ENCODE results near the gene RPS10.

The RPS10 gene

DNA sequence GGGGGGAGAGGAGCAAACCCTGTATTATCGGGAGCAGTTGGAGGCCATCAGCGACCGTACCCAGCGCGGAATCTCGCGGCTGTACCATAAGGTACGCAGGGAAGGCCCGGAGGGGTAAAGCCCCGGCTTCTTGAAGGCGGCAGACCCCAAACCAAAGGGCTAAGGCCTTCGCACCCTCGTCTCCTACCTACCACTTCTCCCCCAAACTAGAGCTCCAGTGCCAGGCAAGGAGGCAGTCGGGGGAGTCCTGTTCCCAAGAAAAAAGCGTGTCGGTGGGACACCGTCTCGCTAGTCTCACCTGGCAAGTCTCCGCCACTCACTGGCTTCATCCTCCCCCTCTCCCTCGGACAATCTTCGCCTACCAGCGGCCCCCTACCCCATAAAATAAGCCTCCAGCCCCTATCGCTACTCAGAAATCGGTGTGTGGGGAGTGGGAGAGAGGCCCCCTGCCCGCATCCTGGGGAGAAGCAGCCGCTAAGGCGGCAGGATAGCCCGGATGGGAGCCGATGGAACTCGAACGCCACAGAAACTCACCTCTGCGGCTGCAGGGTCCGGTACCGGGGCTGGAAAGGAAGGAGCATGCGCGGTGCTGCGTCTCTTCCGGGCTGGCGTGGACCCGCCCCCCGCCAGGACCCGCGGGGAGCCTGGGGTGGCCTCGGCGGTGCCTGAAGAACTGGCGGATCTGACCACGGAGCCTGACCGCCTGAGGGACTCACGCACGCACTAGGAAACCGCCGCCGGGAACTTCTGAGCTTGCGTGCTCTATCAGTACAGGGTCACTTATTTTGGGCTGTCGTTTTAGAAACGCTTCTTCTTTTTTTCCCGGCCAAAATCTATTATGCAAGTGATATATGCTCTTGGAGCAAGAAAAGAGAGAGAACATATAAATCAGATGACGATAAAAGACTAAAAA lies at the start of gene RPS10:
Gene RPS10, minus strand, starts transcription at position 572 of the 913 bp plus-strand sequence. CDS start 848 bp downstream, outside the sequence.
- DNase-seq = peak; percentile 93

DNA sequence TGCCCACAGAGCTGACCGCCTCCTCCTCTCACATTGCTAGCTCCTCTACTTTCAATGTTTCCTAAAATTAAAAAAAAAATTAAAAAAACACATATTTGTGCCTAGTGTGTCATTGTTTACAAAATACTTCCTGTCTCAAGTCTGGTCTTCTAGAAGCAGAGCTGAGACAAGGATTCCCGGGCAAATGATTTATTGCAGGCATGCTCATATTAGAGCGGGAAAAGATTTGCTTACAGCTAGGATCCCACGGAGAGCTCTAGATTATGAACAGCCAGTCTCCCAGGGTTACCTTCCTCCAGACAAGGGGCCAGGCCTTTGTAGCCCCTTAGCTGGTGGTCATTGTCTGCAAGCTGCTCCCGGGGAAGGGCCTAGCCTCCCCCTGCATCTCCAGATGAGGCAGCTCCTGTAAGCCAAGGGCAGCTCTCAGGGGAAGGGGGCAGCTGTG lies 49.4 kb upstream of the RPS10 start:
- no peak for DNase-seq

DNA sequence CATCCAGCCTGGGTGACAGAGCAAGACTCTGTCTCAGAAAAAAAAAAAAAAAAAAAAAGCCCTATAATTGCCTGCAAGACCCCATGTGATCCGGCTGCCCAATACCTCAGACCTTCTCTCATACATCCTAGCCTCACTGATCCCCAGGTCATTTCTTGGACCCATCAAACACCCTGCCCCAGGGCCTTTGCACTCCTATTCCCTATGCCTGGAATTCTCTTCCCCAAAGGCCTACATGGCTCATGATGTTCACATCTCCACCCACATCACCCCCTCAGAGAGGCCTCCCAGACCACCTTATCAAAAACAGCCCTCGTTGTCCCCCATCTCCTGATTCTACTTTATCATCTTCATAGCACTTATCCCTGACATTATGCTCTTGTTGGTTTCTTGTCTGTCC lies 48.9 kb upstream of the RPS10 start:
- no peak for DNase-seq

DNA sequence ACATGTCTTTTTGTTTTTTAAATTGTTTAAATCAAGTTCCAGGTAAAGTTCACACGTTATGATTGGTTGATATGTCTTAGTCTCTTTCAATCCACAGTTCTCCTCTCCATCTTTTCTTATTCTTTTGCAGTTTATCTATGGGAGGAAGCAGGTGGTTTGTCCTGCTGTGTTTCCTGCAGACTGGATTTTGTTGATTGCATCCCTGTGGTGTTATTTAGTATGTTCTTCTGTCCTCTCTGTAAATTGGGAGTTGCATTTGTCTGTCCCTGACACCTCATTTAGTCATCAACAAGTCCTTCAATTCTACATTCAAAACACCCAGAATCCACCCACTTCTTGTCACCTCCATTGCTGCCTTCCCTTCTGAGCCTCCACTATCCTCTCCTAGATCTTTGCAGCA lies 48.1 kb upstream of the RPS10 start:
- no peak for DNase-seq

DNA sequence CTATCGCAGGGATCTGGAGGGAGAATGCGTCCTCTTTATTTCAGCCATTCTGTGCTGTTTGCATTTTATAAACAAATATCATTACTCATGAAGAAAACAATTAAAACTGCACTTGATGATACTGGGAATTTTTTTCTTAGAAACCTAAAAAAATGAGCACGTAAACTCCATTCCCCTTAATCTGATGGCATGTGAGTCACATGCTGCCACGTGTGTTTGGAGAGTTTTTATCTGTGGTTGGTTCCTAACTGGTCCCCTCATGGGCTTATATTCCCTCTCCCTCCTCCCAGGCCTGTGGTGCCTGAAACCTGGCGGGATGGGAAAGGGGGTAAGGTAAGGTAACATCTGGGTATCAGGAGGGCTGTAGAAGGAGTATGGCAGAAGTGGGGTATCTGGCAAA lies 46.6 kb upstream of the RPS10 start:
- DNase-seq = no peak

DNA sequence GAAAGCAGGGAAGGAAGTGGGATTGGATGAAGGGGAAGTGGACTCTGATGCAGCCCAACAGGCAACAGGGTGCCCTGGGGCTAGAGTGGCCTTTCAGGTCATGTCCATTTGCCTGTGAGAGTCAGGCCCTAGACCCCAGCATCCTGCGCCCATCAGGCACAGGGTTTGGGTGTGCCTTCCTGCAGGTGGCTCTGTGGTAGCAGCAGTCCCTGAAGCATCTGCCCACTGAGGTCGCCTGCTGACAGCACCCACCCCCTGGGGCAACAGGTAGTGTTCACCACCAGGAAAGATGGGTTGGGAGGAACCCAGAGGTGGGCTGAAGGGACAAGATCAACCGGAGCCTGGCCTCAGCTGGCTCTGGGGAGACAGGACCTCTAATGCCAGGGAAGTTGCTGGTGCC lies 43.6 kb upstream of the RPS10 start:
- no peak for DNase-seq

DNA sequence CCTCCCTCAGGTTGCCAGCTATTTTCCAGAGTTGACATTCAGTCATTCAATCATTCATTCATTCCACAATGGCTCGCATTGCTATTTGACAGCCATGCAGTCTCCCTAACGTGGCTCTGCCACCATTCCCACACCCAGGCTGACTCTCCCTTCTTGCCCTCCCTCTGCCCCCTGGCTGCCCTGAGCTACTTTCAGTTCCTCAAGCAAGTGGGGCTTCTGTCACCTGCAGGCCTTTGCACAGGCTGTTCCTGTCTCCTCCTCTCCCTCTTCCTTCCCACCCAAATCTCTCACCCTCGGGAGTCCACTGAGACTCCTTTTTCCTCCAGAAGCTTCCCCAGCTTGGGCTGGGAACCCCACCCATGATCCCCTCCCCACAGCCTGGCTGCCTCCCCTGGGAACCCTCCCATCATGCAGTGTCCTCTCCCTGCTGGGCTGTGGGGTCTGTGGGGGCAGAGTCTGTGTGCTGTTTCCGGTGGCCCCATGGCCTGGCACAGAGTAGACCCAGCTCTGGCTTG lies 42.6 kb upstream of the RPS10 start:
- no peak for DNase-seq

DNA sequence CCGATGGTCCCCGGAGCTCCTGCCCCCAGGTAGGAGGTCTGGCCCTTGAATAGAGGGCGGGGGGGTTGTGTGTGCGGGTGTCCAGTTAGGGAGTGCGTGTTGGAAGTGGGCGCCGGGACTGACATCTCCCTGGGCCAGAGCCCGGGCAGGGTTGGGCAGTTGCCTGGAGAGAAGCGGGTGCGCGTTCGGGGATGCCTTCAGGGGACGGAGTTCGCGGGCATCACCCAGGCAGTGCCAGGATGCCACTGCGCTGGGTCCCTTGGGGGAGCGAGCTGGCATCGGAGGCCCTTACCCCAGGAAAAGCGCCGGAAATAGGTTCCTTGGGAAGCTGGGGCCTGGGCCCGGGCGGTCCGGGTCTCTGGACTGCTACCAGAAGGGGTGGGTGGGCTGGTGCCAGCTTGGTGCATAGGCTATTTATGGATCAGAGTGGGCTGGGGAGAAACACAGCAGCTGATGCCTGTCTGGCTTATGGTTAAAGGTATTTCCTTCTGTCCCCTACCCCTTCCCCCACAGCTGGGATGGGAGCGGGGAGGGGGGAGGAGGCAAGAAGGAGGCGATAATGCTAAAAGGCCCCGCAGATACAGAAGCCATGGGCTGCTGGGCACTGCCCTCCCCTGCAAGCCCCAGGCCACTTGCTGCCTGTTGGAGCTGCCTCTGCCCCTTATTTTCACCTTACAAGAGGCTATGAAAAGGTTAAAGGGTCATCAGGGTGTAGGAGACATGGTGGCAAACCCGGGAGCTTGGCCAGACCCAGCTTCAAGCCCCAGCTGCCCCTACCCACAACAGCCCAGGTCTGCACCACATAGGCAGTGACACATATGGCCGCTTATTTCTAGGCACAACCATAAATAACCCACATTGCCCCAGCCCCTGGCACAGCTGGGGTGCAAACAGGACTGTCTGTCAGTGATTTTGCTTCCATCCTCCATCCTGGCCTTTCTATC lies 40.6 kb upstream of the RPS10 start:
- DNase-seq = no peak

DNA sequence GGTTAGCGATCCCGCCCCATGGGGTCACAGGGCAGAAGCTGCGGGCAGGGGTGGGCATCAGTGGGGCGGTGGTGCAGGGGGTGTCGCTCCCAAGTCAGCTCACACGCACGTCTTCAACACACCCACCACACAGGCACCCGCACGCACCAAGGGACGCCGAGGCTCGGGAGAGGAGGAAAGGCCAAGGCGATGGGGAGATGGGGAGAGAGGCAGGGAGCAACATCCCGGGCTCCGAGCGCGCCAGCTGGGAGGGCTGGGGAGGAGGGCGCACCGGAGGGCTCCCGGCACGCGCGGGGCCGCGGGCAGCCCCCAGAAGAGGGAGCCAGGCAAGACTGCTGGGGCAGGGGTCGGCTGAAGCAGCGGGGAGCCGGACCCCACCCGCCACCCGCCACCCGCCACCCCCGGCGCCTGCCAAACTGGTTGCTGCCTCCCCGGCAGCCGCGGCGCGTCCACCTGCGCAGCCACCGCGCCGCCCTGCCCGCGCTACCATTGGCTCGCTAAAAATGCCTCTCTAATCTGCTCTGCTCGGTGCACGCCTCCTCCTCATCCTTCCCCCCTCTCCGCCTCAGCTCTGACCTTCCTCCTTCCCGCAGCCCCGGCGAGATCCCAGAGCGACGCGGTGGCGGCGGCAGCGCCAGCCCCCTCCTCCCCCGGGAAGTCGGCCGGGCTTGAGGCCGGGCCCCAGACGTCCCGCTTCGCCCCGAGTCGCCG lies 39.8 kb upstream of the RPS10 start, which contains the start of gene PACSIN1:
Gene PACSIN1, plus strand, starts transcription at position 546 of the 711 bp plus-strand sequence. CDS start 60,230 bp downstream, outside the sequence.
- peak; percentile 15 for DNase-seq

DNA sequence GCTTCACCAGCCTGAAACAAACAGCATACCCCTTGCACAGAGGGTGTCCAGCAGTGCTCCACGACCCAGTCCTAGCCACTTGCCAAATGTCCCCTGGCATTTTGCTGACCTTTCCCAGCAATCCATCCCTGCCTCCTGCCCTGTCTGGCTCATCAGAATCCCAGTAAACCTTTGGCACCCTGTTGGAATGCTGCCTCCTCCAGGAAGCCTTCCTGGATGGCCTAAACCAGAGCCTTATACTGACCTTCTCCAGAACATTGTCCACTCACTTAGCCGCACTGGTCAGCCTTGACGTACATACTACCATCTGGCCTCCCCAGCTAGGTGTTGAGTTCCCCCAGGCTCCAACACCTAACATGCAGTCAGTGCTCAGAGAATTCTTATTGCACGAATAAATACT lies 38.0 kb upstream of the RPS10 start:
- DNase-seq = no peak

DNA sequence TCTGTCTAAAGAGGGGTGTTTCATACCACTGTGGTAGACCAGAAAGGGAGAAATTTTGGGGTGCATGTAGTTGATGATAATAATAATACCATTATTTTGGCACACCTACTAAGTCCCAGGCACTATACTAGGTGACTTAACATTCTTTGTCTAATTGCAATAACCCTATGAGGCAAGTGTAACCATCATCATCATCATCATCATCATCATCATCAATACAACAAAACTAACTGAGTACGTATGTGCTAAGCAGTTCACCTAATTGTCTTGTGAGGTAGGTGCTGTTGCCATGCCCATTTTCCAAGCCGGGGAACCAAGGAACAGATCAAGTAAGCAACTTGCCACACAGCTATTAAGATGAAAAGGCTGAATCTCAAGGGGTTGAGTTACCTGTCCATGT lies 37.4 kb upstream of the RPS10 start:
- DNase-seq = no peak

DNA sequence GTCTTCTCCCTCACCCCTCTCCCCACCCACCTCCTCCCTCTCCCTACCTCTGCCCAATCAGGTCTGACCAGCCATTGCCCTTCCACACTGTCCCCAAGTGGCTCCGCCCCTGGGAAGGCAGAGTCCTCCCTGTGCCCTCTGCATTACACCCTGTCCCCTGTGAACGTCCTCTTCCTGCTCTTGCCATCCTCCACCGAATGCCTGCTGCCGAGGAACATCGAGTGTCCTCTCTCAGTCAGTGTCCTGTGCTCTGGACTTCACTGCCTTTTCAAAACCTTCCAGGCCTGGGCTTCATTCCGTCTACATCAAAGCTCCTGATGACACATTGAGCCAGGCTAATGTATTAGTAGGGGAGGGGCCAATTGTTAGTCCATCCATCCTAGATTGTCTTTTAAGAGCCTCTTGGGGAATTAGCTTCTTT lies 36.7 kb upstream of the RPS10 start:
- no peak for DNase-seq

DNA sequence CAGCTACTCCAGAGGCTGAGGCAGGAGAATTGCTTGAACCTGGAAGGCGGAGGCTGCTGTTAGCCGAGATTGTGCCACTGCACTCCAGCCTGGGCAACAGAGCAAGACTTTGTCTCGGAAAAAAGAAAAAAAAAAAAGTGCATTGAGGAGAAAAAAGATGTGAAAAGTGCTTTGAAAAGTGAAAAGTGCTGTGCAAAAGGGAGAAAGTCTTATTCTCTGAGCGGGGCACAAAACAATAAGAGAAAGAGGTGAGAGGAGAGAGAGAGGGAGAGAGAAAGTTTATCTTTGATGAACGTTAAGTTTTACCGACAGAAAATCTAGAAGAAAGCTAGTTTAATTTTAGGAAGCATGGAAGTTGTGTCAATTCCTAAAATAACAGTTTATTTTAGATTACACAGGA lies 36.1 kb upstream of the RPS10 start:
- DNase-seq = no peak

DNA sequence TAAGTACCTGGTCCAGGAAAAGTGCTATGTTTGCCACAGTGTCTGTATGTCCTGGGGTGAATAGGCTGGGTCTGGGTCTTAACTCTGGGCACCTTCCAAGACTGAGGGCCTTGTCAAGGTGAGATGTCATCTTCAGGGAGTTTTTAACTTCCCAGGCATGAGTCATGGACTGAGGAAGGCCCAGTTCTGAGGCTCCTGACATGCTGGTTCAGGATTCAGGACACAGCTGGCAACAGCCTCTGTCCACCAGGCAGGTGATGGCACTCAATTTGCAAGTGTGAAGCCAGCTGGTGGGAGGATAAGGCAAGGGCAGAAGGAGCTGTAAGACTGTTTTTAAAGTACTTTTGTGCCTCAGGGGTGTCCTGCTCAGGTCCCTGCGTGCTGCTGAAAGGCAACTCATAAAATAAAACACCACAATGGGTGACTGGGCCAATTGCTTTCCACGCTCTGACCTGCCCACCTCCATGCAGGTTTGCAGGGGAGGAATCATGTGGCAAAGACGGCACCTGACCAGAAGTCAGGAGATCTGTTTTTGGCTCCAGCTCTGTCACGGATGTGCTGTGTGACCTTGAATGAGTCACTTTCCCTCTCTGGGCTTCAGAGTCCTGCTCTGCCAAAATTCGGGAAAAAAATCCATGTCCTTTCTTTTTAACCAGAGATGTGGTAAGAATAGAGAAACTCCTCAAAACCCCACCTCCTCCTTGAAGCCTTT lies 35.1 kb upstream of the RPS10 start:
- no peak for DNase-seq

DNA sequence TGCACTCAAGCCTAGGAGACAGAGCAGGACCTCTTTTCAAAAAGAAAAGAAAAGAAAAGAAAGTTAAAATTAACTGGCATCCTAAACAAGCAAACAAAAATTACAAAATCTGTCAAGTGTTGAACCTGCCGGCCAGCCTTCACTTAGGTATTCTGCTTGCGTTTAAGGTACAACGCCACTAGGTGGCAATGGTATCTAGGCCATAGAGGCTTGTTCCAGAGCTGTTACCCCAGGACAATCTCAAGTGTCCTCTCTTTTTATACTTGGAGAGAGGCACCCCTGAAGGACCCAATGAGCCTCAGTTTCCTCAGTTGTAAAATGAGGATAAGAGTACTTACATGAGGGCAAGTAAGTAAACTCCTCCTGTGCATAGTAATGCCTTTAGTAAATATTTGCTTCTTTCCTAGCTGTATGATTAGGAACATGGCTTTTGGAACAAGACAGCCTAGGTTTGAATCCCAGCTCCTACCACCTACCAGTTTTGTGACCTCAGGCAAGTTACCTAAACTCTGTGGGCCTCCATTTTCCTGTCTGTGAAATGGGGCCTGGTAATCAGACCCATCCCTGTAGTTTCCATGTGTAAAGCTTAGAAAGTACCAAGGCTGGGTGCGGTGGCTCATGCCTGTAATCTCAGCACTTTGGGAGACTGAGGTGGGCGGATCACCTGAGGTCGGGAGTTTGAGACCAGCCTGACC lies 34.2 kb upstream of the RPS10 start:
- peak; percentile 20 for DNase-seq

DNA sequence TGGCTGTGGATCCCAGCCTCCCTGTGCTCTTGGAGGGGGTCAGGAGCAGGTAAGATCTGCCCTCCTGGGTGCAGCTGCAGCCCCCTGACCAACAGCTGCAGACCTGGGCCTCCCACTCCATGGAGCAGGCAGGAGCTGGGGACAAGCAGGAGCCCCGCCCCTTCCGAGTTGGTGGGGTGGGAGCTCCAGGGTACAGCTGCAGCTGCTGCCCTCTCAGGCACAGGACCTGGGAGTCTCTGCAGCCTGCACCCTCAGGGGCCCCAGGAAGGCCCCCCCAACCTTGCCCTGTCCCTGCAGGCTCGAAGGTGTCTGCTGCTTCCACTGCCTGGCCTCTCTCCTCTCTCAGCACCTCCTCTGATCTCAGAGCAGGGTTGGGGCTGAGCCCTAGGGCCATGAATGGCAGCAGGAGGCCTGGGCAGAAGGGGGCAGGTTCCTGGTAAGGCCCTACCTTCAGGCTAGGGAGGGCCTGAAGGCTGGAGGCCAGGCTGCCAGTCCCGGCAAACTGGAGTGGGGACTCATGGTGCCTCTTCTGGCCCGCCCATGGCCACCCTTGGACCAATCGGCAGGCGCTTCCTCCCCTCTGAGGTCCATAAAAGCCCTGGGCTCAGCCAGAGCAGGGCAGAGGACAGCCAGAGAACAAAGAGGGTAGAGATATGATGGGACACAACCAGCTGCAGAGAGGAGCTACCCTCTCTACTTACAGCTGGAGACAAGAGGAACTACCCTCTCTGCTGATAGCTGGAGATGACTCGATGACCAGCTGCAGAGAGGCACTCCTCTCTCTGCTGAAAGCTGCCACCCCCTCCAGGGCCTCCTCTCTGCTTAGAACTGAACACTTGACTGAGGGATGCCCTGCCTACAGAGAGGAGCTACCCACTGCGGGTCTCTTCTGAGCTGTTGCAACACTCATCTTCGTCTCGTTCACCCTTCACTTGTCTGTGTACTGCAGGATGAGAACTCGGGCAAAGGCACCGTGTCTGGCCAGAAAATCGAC lies 32.2 kb upstream of the RPS10 start:
- no peak for DNase-seq

DNA sequence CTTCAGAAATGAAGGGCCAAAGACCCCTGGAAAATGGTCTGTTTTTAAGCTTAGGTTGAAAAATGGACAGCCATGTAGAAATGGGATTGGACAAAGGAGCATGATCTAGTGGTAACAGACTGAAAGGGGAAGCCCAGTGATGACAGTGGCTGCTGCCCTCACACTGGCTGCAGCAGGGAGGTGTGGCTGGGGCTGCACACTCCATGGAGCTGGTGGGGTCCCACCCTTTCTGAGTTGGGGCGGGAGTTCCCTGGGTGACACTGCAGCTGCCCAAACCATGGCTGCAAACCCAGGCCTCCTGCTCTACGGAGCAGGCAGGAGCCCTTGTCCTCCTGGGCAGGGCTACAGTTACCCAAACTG lies 31.5 kb upstream of the RPS10 start:
- DNase-seq = no peak

DNA sequence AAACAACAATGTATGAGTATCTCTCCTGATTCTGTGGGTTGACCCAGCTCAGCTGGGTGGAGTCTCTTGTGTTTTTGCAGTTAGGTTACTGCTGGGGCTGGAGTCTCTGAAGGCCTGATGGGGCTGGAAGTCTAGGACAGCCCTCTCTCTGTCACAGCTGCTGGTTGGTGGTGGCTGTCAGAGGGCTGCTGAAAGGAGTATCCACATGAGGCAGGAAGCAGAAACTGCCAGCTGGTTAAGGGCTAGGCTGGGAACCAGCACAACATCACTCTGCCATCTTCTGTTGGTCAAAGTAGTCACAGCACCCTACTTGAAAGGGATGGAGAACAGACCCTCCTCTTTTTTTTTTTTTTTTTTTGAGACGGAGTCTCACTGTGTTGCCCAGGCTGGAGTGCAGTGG lies 30.0 kb upstream of the RPS10 start:
- DNase-seq = no peak

DNA sequence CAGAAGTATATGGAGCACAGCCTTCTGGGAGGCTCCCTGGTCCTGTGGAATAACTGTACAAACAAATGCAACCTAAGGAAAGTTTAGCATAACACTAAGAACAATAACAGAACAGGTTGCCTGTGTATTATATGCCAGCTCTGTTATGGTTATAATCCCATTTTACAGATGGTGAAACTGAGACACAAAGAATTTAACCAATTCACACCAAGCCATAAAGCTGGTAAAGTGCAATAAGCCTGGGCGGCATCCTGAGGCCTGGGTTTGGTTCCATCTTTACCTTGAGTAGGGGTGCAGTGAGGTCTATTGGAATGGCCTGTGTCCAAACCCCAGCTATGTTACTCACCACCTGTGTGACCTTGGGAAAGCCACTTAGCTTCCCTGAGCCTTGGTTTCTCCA lies 25.3 kb upstream of the RPS10 start:
- DNase-seq = no peak

DNA sequence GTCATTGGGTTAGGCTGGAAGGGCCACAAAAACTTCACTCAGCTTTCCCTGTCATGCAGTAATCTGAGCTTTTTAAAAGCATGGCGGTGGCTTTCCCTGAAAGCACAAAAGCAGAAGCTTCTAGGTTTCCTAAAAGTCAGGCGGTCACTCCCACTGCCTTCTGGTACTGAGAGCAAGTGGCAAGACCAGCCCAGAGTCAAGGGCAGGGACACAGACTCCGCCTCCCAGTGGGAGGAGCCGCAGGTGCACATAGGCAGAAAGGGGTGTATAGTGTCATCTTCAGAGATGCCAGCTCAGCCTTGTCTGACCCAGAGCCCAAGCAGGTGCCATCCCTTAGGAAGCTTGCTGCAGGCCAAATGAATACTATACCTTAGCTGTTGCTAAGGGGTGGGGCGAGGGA lies 22.0 kb upstream of the RPS10 start:
- no peak for DNase-seq
